ENCODE measurements around the gene LRPPRC.

Gene LRPPRC

DNA sequence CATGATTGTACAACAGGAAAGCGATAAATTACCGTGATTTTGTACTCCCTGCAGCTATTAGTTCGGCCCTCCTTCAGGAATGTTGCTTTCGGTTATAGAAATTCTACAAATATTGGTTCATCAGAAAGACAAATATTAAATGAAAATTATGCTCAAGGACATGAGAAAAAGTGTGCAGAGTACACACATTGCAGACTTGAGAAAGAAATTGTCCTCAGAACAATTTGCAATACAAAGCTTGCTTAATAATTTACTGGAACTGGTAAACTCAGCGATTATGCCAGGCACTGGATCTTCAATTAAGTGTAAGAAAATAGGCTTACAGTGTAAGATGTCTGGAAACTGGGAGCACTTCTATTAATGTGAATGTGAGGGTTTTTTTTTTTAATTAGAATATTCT lies 111.1 kb downstream of the LRPPRC start:
- Mint-ChIP-seq H3K4me3 (no peak overlapping the region), H3K9me3 (no peaks in the 10 kb centered on the region), H3K4me1 (ENCODE audit: low read depth) (peaks cover 15% of the 10 kb centered on the region), H3K27me3 (no peaks in the 10 kb centered on the region), H3K27ac (no peak overlapping the region), H3K36me3 (ENCODE audit: low read depth) (peaks cover 50% of the 10 kb centered on the region)
- DNase-seq, result no peak

- Mint-ChIP-seq H3K27ac (no peak overlapping the region), H3K4me1 (ENCODE audit: low read depth) (peaks cover 13% of the 10 kb centered on the region), H3K36me3 (ENCODE audit: low read depth) (peaks cover 27% of the 10 kb centered on the region), H3K27me3 (peaks cover 7% of the 10 kb centered on the region), H3K4me3 (no peak overlapping the region), H3K9me3 (no peaks in the 10 kb centered on the region)
- DNase-seq, result no peak
Measured at GRCh38 chr2:43882312-43882711, 113.5 kb downstream of the LRPPRC start.

DNA sequence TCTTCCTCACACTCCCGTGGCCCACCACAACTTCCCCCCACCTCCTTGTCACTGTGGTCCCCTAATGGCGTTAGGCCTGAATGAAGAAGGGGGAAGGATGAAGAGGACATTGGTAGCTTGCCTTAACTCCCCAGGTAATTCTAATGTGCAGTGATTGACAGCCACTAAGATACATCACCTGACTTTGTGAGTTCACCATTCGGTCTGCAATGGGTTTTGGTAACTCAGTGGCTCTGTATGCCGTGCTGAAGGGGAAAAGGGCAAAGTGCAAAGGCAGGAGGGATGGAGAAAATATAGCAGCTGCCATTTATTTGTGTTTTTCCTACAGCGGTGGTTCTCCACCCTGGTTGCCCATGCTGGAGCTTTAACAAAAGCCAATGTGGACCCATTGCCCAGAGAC lies 114.8 kb downstream of the LRPPRC start:
- H3K27ac Mint-ChIP-seq, result no peak overlapping the region
- no peak overlapping the region for H3K4me3 Mint-ChIP-seq
- H3K27me3 Mint-ChIP-seq, result peaks cover 10% of the 10 kb centered on the region
- peaks cover 16% of the 10 kb centered on the region for H3K36me3 Mint-ChIP-seq (ENCODE audit: low read depth)
- peaks cover 5% of the 10 kb centered on the region for H3K4me1 Mint-ChIP-seq (ENCODE audit: low read depth)
- H3K9me3 Mint-ChIP-seq, result no peaks in the 10 kb centered on the region
- no peak for DNase-seq

DNA sequence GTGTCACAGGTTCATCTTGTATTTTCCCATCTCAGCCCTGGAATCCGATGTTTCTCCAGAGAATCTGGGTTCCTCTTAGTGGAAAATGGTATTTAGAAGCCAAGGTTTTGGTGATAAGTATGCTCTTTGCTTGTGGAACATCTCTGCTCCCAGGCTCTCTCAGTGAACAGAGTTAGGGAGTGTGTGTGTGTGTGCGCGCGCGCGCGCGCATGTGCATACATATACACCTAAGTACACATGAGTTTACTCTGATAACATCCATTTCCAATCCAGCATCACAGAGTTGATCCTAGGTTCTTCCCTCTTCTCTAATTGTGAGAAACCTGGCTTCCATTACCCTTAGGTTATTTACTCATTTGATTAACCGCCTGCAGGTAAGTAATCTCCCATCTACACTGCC lies 115.3 kb downstream of the LRPPRC start:
- Mint-ChIP-seq H3K27me3 (peaks cover 10% of the 10 kb centered on the region), H3K9me3 (no peaks in the 10 kb centered on the region), H3K36me3 (ENCODE audit: low read depth) (peaks cover 11% of the 10 kb centered on the region), H3K4me3 (no peak overlapping the region), H3K4me1 (ENCODE audit: low read depth) (peaks cover 5% of the 10 kb centered on the region), H3K27ac (no peak overlapping the region)
- no peak for DNase-seq

DNA sequence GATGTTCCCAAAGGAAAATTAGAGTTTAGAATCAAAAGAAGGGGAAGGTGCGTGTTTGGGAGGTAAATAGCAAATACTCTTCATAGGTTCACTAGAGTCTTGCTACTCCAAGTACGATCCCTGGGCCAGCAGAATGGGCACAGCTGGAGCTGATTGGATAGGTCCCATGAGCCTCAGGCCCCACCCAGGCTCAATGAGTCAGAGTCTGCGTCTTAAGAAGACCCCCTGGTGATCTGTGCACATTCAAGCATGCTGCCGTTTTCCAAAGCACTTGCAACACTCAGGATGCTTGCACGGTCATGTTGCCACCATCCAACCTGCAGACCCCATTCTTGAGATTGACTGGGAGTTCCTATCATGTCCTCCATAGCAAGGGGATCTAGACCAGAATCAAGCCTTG lies 116.5 kb downstream of the LRPPRC start:
- Mint-ChIP-seq H3K36me3 (ENCODE audit: low read depth) (peaks cover 3% of the 10 kb centered on the region), H3K4me3 (no peak overlapping the region), H3K27ac (no peak overlapping the region), H3K9me3 (no peaks in the 10 kb centered on the region), H3K4me1 (ENCODE audit: low read depth) (peaks cover 5% of the 10 kb centered on the region), H3K27me3 (peaks cover 12% of the 10 kb centered on the region)
- DNase-seq, result no peak

- Mint-ChIP-seq H3K27ac (no peak overlapping the region), H3K9me3 (no peaks in the 10 kb centered on the region), H3K4me1 (ENCODE audit: low read depth) (peaks cover 5% of the 10 kb centered on the region), H3K36me3 (ENCODE audit: low read depth) (no peaks in the 10 kb centered on the region), H3K27me3 (peaks cover 17% of the 10 kb centered on the region), H3K4me3 (no peak overlapping the region)
- peak; percentile 79 for DNase-seq
Measured at GRCh38 chr2:43877782-43878464, 117.9 kb downstream of the LRPPRC start.

GRCh38 chr2:43874776-43875451 lies 120.9 kb downstream of the LRPPRC start:
- no peak for DNase-seq
- H3K27ac Mint-ChIP-seq, result no peak overlapping the region
- H3K27me3 Mint-ChIP-seq, result peaks cover 33% of the 10 kb centered on the region
- H3K9me3 Mint-ChIP-seq, result no peaks in the 10 kb centered on the region
- peaks cover 5% of the 10 kb centered on the region for H3K4me1 Mint-ChIP-seq (ENCODE audit: low read depth)
- H3K36me3 Mint-ChIP-seq (ENCODE audit: low read depth), result no peaks in the 10 kb centered on the region
- no peak overlapping the region for H3K4me3 Mint-ChIP-seq

GRCh38 chr2:43872151-43872550 lies 123.6 kb downstream of the LRPPRC start:
- Mint-ChIP-seq H3K9me3 (no peaks in the 10 kb centered on the region), H3K27me3 (peaks cover 41% of the 10 kb centered on the region), H3K4me1 (ENCODE audit: low read depth) (no peaks in the 10 kb centered on the region), H3K36me3 (ENCODE audit: low read depth) (no peaks in the 10 kb centered on the region), H3K4me3 (no peak overlapping the region), H3K27ac (no peak overlapping the region)
- DNase-seq, result no peak

GRCh38 chr2:43855292-43855691 lies 140.5 kb downstream of the LRPPRC start:
- Mint-ChIP-seq H3K27me3 (peaks cover 79% of the 10 kb centered on the region), H3K36me3 (ENCODE audit: low read depth) (no peaks in the 10 kb centered on the region), H3K27ac (no peak overlapping the region), H3K4me1 (ENCODE audit: low read depth) (no peaks in the 10 kb centered on the region), H3K4me3 (no peak overlapping the region), H3K9me3 (no peaks in the 10 kb centered on the region)
- no peak for DNase-seq

DNA sequence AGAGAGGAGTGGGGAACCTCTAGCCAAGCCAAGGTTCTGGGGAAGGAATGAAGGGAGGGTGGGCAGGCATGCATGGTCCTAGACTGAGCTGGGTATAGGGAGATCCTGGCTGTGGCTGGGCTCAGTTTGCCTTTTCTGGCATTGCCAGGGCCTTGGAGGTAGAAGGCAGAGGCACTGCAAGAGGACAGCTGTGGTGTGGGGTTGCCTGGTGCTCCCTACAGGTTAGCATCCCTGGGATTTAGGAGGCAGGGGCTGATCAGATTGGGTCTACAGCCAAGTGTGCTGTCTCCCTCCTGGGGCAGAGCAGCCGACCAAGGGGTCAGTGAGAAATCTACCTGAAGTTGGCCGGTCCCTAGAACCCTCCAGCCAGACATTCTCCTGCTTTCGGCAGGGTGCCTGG lies 141.1 kb downstream of the LRPPRC start:
- no peak overlapping the region for H3K27ac Mint-ChIP-seq
- no peaks in the 10 kb centered on the region for H3K4me1 Mint-ChIP-seq (ENCODE audit: low read depth)
- H3K9me3 Mint-ChIP-seq, result no peaks in the 10 kb centered on the region
- peaks cover 79% of the 10 kb centered on the region for H3K27me3 Mint-ChIP-seq
- no peak for DNase-seq
- H3K4me3 Mint-ChIP-seq, result no peak overlapping the region
- H3K36me3 Mint-ChIP-seq (ENCODE audit: low read depth), result no peaks in the 10 kb centered on the region

- Mint-ChIP-seq H3K4me3 (no peak overlapping the region), H3K4me1 (ENCODE audit: low read depth) (no peaks in the 10 kb centered on the region), H3K27me3 (peaks cover 70% of the 10 kb centered on the region), H3K27ac (no peak overlapping the region), H3K36me3 (ENCODE audit: low read depth) (no peaks in the 10 kb centered on the region), H3K9me3 (no peaks in the 10 kb centered on the region)
- no peak for DNase-seq
Measured at GRCh38 chr2:43853141-43854081, 142.4 kb downstream of the LRPPRC start.

DNA sequence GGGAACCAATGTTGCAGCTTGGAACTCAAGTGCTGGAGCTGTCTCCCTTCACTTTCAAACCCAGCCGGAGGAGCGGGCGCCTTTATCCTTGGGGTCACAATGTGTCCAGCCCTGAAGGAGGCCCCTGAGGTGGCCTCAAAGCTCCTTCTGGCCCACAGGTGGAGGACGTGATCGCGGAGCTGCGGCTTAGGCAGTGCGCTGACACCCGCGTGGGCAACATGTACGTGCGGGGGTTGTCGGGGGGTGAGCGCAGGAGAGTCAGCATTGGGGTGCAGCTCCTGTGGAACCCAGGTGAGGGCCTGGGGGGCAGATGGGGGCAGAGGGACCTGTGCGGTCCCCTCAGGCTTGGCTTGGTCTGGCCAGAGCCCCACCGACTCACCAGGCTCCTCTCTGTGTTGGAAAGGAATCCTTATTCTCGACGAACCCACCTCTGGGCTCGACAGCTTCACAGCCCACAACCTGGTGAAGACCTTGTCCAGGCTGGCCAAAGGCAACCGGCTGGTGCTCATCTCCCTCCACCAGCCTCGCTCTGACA lies 143.5 kb downstream of the LRPPRC start:
- no peaks in the 10 kb centered on the region for H3K36me3 Mint-ChIP-seq (ENCODE audit: low read depth)
- DNase-seq, result no peak
- no peaks in the 10 kb centered on the region for H3K4me1 Mint-ChIP-seq (ENCODE audit: low read depth)
- H3K27me3 Mint-ChIP-seq, result peaks cover 59% of the 10 kb centered on the region
- H3K9me3 Mint-ChIP-seq, result no peaks in the 10 kb centered on the region
- H3K27ac Mint-ChIP-seq, result no peak overlapping the region
- H3K4me3 Mint-ChIP-seq, result no peak overlapping the region

DNA sequence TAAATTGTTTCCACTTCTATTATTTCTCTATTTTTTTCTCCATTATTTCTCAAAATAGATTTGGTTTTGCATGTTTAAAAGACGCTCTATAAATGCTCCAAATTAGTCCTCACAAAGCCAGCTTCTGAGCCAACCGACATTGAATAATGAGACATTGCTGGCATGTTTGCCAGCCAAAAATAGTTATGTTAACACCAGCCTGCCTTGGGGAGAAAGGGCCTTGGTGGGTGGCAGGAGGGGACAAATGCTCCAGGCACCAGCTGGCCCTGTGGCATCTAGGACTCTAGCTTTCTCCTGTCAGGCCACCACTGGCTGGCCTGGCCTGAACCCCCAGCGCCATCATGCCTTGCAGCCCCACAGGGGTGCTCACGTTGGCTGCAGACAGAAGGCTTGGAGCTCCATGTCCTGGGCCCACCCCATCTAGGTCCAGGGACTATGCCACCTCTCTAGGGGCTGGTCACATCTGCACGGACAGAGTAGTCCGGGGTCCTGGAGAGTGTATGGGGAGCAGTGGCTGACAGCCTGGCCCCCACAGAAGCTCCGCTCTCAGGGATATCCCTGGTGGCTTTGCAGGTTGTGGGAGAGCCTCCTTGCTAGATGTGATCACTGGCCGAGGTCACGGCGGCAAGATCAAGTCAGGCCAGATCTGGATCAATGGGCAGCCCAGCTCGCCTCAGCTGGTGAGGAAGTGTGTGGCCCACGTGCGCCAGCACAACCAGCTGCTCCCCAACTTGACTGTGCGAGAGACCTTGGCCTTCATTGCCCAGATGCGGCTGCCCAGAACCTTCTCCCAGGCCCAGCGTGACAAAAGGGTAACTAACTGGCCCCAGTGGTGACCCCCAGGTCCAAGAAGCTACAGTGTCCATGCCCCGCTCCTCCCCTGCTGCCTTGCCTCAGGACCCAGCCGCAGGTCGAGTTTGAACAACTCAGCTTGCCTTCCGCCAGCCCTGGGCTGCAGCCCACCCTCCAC lies 144.5 kb downstream of the LRPPRC start:
- Mint-ChIP-seq H3K36me3 (ENCODE audit: low read depth) (no peaks in the 10 kb centered on the region), H3K27ac (no peak overlapping the region), H3K27me3 (peaks cover 50% of the 10 kb centered on the region), H3K4me1 (ENCODE audit: low read depth) (no peaks in the 10 kb centered on the region), H3K9me3 (no peaks in the 10 kb centered on the region), H3K4me3 (no peak overlapping the region)
- DNase-seq, result no peak

- H3K36me3 Mint-ChIP-seq (ENCODE audit: low read depth), result no peaks in the 10 kb centered on the region
Measured at GRCh38 chr2:43848214-43848613, 147.6 kb downstream of the LRPPRC start.

More at GRCh38 chr2:43848214-43848613, 147.6 kb downstream of the LRPPRC start:
- Mint-ChIP-seq H3K4me1 (ENCODE audit: low read depth) (no peaks in the 10 kb centered on the region), H3K9me3 (no peaks in the 10 kb centered on the region), H3K4me3 (no peak overlapping the region), H3K27ac (no peak overlapping the region), H3K27me3 (peaks cover 27% of the 10 kb centered on the region)
- no peak for DNase-seq
